Chondrocyte (in vitro differentiated cells): ENCODE results near the gene SEPHS2. TPM values are rescaled to one million over a fixed set of nuclear protein-coding genes. Genes with fewer than 3 reads are reported as not detected.
A peak's percentile ranks its signal among the peaks of the same experiment; 100 is the strongest.

ENCODE experiments used
- DNase-seq: peaks from one replicate; pipeline ENCODE4 v3.0.0; 2021; ENCODE audit warnings: mixed read lengths, low spot score
- H3K27ac Mint-ChIP-seq: one replicate; pipeline ENCODE4 v1.8.0; 2021; ENCODE audit warnings: mild to moderate bottlenecking, moderate library complexity, mixed read lengths; ENCODE audit not compliant: unreplicated experiment
- H3K27me3 Mint-ChIP-seq: 2 replicates; pipeline ENCODE4 v1.8.0; 2021; ENCODE audit warnings: low read depth, mixed read lengths
- H3K36me3 Mint-ChIP-seq: 2 replicates; pipeline ENCODE4 v1.8.0; 2021; ENCODE audit warnings: low read depth, mixed read lengths
- H3K4me1 Mint-ChIP-seq: 2 replicates; pipeline ENCODE4 v1.8.0; 2021; ENCODE audit warnings: low read depth, mild to moderate bottlenecking, mixed read lengths
- H3K4me3 Mint-ChIP-seq: one replicate; pipeline ENCODE4 v1.8.0; 2021; ENCODE audit warnings: mild to moderate bottlenecking, moderate library complexity, mixed read lengths; ENCODE audit not compliant: unreplicated experiment
- H3K9me3 Mint-ChIP-seq: 2 replicates; pipeline ENCODE4 v1.8.0; 2021; ENCODE audit warnings: low read depth, mixed read lengths
- CTCF ChIP-seq: fragments of 200-600 bp; sonication (generic); IDR thresholded peaks from 2 replicates; pipeline ENCODE4 v1.5.0; 2021; ENCODE audit warnings: antibody characterized with exemption, mild to moderate bottlenecking, moderate library complexity
- total RNA-seq: library from RNA; stranded (reverse); gene quantifications from 3 replicates; pipeline ENCODE4 v1.2.1, GENCODE V29; 2021

Gene SEPHS2
- total RNA-seq, 1 donor from 2014 or later, result 54.3 TPM

- H3K27ac Mint-ChIP-seq, result peak overlapping the region; percentile 41
- H3K9me3 Mint-ChIP-seq, result no peaks in the 10 kb centered on the region
- H3K36me3 Mint-ChIP-seq, result peaks cover 11% of the 10 kb centered on the region
- peaks cover 7% of the 10 kb centered on the region for H3K4me1 Mint-ChIP-seq
- no peak for DNase-seq
- peak overlapping the region; percentile 62 for H3K4me3 Mint-ChIP-seq
- peak; percentile 4 for TF ChIP-seq CTCF
- no peaks in the 10 kb centered on the region for H3K27me3 Mint-ChIP-seq
These were observed 27.1 kb downstream of the SEPHS2 start for GRCh38 chr16:30418350-30419181.

GRCh38 chr16:30417529-30418349, 27.9 kb downstream of the SEPHS2 start:
- Mint-ChIP-seq H3K36me3 (peaks cover 12% of the 10 kb centered on the region), H3K27ac (no peak overlapping the region), H3K4me3 (peak overlapping the region; percentile 62), H3K9me3 (no peaks in the 10 kb centered on the region), H3K4me1 (peaks cover 7% of the 10 kb centered on the region), H3K27me3 (no peaks in the 10 kb centered on the region)
- peak; percentile 65 for TF ChIP-seq CTCF
- DNase-seq, result peak; percentile 92

- Mint-ChIP-seq H3K36me3 (peaks cover 16% of the 10 kb centered on the region), H3K9me3 (no peaks in the 10 kb centered on the region), H3K4me3 (peak overlapping the region; percentile 48), H3K4me1 (peaks cover 10% of the 10 kb centered on the region), H3K27ac (no peak overlapping the region), H3K27me3 (no peaks in the 10 kb centered on the region)
- no peak for TF ChIP-seq CTCF
- no peak for DNase-seq
These were observed 28.8 kb downstream of the SEPHS2 start for GRCh38 chr16:30416624-30417528.

GRCh38 chr16:30416047-30416603, 29.5 kb downstream of the SEPHS2 start:
- Mint-ChIP-seq H3K36me3 (peaks cover 14% of the 10 kb centered on the region), H3K27me3 (no peaks in the 10 kb centered on the region), H3K4me1 (peaks cover 10% of the 10 kb centered on the region), H3K4me3 (no peak overlapping the region), H3K27ac (no peak overlapping the region), H3K9me3 (no peaks in the 10 kb centered on the region)
- no peak for DNase-seq
- no peak for TF ChIP-seq CTCF
